Thoracic aorta (tissue), 2 donors: Measurements from ENCODE around the gene LYRM2. TPM values are rescaled to one million over a fixed set of nuclear protein-coding genes. Genes with fewer than 3 reads are reported as not detected.

Experiments used
- ATAC-seq: fragments of 150-250 bp; one replicate; pipeline ENCODE4 v1.8.0; 2017; ENCODE audit warnings: low read depth; ENCODE audit not compliant: insufficient number of reproducible peaks, low FRiP score
- DNase-seq: peaks from one replicate; pipeline ENCODE4 v3.0.0-alpha.2; 2020; ENCODE audit warnings: low spot score
- H3K27ac ChIP-seq, 2 donors: fragments of 200-600 bp; sonication (generic); 1 replicate in 1 of 2; 2 replicates in 1 of 2; pipeline ENCODE4 v1.5.1; 2016; ENCODE audit warnings: mild to moderate bottlenecking in 2 of 2, moderate library complexity in 2 of 2
- H3K27me3 ChIP-seq: fragments of 200-600 bp; sonication (generic); replicated peaks from 2 replicates; pipeline ENCODE4 v1.6.0; 2016; ENCODE audit warnings: mild to moderate bottlenecking; ENCODE audit not compliant: insufficient read depth
- H3K36me3 ChIP-seq: fragments of 200-600 bp; sonication (generic); one replicate; pipeline ENCODE4 v1.5.1; 2016
- H3K4me1 ChIP-seq, 2 donors: fragments of 200-600 bp; sonication (generic); 1 replicate in 1 of 2; 2 replicates in 1 of 2; pipeline versions ENCODE4 v1.5.1 to v1.6.0; 2016; ENCODE audit warnings: low read depth in 2 of 2, mild to moderate bottlenecking in 1 of 2; ENCODE audit not compliant: control insufficient read depth in 1 of 2
- H3K4me3 ChIP-seq: fragments of 200-600 bp; sonication (generic); 2 replicates; pipeline ENCODE4 v1.5.1; 2016; ENCODE audit warnings: mild to moderate bottlenecking
- H3K9me3 ChIP-seq: fragments of 200-600 bp; sonication (generic); 2 replicates; pipeline ENCODE4 v1.5.1; 2016
- total RNA-seq, 2 donors: library from RNA; depleted of rRNA; stranded (reverse); fragments of >200 nt; gene quantifications; one replicate each; pipeline versions ENCODE4 v1.1.0 to v1.2.3, GENCODE V29; 2016
- TF ChIP-seq, protein P1 (sequence below): fragments of 200-600 bp; sonication (generic); IDR thresholded peaks from one replicate; pipeline ENCODE4 v1.5.1; 2019; ENCODE audit warnings: antibody characterized with exemption

Gene LYRM2
- total RNA-seq, 2 donors from 2014 or later, result 12.9 to 18.1 TPM

DNA sequence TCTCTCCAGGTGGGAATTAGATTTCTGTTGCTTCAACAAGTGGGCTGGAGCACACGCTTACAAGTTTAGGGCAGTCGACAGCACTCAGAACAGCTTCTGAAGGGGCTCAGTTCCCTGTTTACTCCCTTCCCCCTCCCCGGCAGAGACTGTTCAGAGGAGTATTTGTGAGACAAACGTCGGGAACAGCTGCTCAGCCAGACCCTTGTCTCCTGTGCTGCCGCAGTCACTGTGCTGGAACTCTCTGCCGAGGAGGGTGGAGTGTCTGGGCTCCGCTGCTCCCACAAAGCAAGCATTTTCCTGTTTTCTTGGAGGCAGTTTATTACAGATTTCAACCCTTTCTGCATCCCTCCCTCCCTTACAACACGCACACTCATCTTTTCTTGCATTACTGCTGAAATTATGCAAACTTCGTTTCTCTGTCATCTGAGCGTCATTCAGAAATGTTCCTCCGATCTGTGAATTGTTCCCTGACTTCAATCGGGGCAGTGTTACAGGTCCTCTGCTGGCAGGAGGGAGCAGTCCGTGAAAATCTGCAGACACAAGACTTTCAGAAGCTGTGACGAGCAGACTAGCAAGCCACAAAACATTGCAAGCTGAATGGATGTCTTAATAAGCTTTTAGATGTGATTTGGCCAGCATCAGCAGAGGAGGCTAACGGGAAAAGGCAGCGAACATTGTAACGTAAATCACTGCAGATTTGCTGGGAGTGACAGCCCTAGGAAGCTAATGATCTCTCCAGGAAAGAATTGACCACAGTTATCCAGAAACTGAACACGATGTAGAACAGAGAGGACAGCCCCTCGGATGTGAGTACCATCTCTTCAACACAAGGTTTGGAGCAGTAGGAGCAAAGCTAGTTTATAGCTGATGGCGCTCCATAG lies 76.2 kb downstream of the LYRM2 start:
- no peaks in the 10 kb centered on the region for H3K27me3 ChIP-seq
- DNase-seq, result no peak
- no peaks in the 10 kb centered on the region for H3K36me3 ChIP-seq
- H3K9me3 ChIP-seq, result no peaks in the 10 kb centered on the region
- H3K27ac ChIP-seq, result peak overlapping the region; percentile 85 to 87
- ATAC-seq, result no peak
- H3K4me1 ChIP-seq, result peaks cover 33 to 68% of the 10 kb centered on the region in 2 donors
- TF ChIP-seq, protein P1, sequence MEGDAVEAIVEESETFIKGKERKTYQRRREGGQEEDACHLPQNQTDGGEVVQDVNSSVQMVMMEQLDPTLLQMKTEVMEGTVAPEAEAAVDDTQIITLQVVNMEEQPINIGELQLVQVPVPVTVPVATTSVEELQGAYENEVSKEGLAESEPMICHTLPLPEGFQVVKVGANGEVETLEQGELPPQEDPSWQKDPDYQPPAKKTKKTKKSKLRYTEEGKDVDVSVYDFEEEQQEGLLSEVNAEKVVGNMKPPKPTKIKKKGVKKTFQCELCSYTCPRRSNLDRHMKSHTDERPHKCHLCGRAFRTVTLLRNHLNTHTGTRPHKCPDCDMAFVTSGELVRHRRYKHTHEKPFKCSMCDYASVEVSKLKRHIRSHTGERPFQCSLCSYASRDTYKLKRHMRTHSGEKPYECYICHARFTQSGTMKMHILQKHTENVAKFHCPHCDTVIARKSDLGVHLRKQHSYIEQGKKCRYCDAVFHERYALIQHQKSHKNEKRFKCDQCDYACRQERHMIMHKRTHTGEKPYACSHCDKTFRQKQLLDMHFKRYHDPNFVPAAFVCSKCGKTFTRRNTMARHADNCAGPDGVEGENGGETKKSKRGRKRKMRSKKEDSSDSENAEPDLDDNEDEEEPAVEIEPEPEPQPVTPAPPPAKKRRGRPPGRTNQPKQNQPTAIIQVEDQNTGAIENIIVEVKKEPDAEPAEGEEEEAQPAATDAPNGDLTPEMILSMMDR, result peak; percentile 19
- peak overlapping the region; percentile 65 for H3K4me3 ChIP-seq

- H3K27me3 ChIP-seq, result no peaks in the 10 kb centered on the region
- DNase-seq (no peak), ATAC-seq (no peak)
- H3K27ac ChIP-seq, result no peak overlapping the region
- TF ChIP-seq, protein P1, result no peak
- H3K9me3 ChIP-seq, result no peaks in the 10 kb centered on the region
- no peaks in the 10 kb centered on the region for H3K36me3 ChIP-seq
- H3K4me3 ChIP-seq, result no peak overlapping the region
- H3K4me1 ChIP-seq, result peaks cover 17 to 49% of the 10 kb centered on the region in 2 donors
These were observed 79.1 kb downstream of the LYRM2 start for GRCh38 chr6:89559487-89559886.

DNA sequence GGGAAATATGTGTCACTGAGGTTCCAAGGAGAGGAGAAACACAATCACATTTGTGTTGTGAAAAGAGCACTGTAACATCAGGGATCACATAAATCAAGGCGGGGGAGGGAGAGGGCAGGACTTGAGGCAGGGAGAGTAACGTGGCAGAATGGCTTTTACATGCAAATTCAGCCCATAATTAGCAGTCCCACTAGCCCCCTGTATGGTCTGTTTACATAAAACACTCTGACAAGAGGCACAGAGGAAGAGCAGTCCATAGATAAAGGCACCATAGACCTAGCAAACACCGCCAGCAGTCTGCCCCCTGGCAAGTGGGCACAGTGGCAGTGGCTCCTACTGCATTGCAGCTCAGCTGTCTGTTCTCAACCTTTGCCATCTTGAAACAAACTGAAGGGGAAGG lies 82.7 kb downstream of the LYRM2 start:
- TF ChIP-seq, protein P1, result no peak
- Histone ChIP-seq H3K4me3 (no peak overlapping the region), H3K27ac (no peak overlapping the region), H3K27me3 (no peaks in the 10 kb centered on the region), H3K9me3 (no peaks in the 10 kb centered on the region), H3K4me1 (peaks cover 0 to 44% of the 10 kb centered on the region in 2 donors), H3K36me3 (no peaks in the 10 kb centered on the region)
- DNase-seq (no peak), ATAC-seq (no peak)

DNA sequence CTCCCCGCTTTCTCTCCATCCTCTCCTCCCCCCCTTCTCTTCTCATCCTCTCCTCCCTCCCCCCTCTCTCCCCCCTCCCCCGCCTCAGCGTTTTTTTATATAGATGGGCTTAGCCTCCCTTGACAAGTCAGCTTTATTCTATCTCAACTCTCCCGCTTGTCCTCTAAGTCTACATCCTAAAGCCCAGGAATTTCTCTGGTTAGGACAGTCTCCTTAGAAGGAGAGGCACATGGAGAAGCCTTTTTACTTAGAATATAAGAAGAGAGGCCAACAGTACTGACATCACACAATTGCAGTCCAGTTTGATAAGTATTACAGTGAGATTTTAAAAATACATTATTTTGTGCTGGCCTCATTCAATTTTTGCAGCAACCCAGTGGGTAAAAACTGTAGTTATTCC lies 83.5 kb downstream of the LYRM2 start:
- ATAC-seq (no peak), DNase-seq (no peak)
- no peaks in the 10 kb centered on the region for H3K36me3 ChIP-seq
- no peak overlapping the region for H3K4me3 ChIP-seq
- H3K27ac ChIP-seq, result no peak overlapping the region
- no peaks in the 10 kb centered on the region for H3K9me3 ChIP-seq
- TF ChIP-seq, protein P1, result no peak
- H3K4me1 ChIP-seq, result peaks cover 0 to 39% of the 10 kb centered on the region in 2 donors
- H3K27me3 ChIP-seq, result no peaks in the 10 kb centered on the region

GRCh38 chr6:89554106-89554505 lies 84.4 kb downstream of the LYRM2 start:
- Histone ChIP-seq H3K4me1 (peaks cover 0 to 39% of the 10 kb centered on the region in 2 donors), H3K27me3 (no peaks in the 10 kb centered on the region), H3K27ac (no peak overlapping the region), H3K9me3 (no peaks in the 10 kb centered on the region), H3K36me3 (no peaks in the 10 kb centered on the region), H3K4me3 (no peak overlapping the region)
- ATAC-seq (no peak), DNase-seq (no peak)
- TF ChIP-seq, protein P1, result no peak
